Measurements from ENCODE around the gene GID8.

Gene GID8

DNA sequence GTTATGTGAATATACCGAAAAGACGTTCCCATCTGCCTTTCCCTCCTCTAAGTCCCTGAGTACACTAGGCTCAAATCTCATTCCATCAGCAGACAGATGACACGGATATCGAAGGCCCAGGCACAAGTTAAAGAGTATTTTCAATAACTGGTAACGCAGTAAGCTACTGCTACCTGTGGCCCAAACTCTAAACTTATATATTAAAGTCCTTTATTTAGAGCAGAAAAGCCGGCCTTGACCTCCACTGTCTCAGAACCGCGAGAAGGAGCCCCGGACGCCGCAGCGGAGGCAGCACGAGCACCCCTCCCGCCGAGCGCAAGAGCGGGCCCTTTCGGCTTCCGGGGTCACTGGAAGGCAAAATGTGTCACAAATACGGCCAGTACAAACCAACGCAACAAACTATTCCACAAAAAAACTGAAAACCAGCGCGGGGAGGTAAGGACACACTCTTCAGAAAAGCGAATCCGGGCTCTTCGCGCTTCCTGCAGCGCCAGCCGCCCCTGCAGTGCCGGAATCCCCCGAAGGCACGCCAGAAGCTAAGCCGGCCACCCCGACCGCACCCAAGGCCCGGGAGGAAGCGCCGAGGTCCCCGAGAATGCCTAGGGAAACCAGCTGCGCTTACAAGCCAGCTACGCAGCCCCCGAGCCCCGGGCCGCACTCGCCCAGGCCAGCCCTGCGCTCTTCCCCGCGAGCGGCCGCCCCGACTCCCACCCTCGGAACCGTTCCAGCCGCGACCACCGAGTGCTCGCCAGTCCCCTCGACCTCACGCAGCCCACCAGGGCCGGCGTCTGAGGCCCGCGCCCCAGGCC is 12.3 kb upstream of the GID8 start:
- peak overlapping the region; percentile 38 for H3K27ac ChIP-seq (ENCODE audit: low read length)
- peak overlapping the region; percentile 94 for H3K4me3 ChIP-seq (ENCODE audit: low read length)
- H3K9me3 ChIP-seq (ENCODE audit: control insufficient read depth, low read depth, low read length), result no peaks in the 10 kb centered on the region
- no peaks in the 10 kb centered on the region for H3K36me3 ChIP-seq (ENCODE audit: control insufficient read depth, low read depth, low read length)
- H3K9ac ChIP-seq (ENCODE audit: low read length), result peak overlapping the region; percentile 88
- peaks cover 46% of the 10 kb centered on the region for H3K4me1 ChIP-seq (ENCODE audit: control insufficient read depth, low read depth, low read length)
- H3K27me3 ChIP-seq (ENCODE audit: control insufficient read depth, insufficient read depth, low read length), result no peaks in the 10 kb centered on the region

DNA sequence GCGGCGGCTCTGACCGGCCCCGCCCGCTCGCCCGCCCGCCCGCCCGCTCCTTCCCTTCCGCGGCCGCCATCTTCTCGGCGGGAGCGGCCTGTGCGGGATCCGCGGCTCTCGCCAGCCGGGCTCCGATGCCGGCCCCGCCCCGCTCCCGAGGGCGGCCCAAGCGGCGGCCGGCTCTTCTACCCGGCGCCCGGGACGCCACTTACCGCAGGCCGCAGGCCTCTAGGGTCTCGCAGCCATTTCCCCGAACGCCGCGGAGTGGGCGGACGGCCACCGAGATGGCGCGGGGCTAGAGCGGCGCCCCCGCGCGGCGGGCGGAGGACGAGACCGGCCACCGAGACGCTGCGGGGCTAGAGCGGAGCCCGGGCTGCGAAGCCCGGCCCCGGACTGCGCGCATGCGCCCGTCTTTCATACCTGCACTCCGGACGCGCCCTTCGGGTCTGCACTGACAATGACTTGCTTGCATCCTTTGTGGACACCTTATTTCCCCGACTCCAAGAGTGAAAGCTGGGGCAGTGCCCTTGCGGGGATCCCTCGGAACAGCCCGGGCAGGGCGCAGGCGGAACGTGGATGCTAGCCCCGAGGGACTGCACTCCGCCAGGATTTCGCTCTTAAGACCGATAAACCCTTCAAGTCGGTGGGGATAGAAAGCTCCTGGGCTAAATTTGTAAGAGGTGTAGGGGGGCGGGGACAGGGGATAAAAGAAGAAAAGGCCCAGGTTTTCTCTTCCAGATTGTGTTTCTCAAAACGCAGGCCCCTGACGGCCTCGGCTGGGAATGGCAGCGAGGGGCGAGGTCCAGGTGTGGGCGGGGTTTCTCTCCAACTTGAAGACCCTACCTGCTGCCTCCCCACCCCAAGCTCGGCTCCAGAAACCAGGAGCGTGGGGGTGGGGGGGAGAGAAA is 11.5 kb upstream of the GID8 start, which contains the start of gene DIDO1:
DIDO1 (minus strand) TSS at position 277 of the 899 bp plus-strand sequence.
- Histone ChIP-seq H3K27me3 (ENCODE audit: control insufficient read depth, insufficient read depth, low read length) (no peaks in the 10 kb centered on the region), H3K9ac (ENCODE audit: low read length) (peak within 1 kb of the TSS; percentile 88), H3K4me3 (ENCODE audit: low read length) (peak within 1 kb of the TSS; percentile 94), H3K9me3 (ENCODE audit: control insufficient read depth, low read depth, low read length) (no peaks in the 10 kb centered on the region), H3K36me3 (ENCODE audit: control insufficient read depth, low read depth, low read length) (no peaks in the 10 kb centered on the region), H3K4me1 (ENCODE audit: control insufficient read depth, low read depth, low read length) (peaks cover 47% of the 10 kb centered on the region), H3K27ac (ENCODE audit: low read length) (peak within 1 kb of the TSS; percentile 64)

DNA sequence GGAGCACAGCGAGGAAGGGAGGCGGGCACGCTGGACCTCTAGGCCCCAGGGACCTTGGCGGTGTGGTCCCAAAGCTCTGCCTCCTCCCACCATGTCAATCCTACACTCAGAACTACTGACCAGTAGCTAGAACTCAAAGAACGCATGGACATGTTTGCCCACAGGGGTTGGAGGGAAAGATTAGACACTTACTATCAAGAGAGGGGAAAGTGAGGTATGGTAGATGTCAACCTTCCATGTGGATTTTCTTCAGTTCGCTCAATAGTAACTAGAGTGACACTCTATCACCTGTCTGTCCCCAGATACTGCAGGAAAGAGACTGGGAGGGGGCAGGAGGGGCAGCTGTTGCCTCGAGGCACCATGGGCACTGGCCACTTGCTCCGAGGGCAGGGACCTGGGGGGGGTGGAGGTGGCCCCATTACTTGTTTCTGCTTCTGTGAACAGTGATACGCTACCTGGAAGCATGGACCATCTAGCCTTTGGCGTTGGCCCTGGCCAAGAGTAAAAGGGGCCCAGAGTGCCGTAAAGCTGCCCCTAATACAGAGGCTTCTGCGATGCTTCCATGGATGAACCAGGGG is 10.7 kb upstream of the GID8 start:
- H3K27me3 ChIP-seq (ENCODE audit: control insufficient read depth, insufficient read depth, low read length), result no peaks in the 10 kb centered on the region
- H3K9me3 ChIP-seq (ENCODE audit: control insufficient read depth, low read depth, low read length), result no peaks in the 10 kb centered on the region
- H3K4me1 ChIP-seq (ENCODE audit: control insufficient read depth, low read depth, low read length), result peaks cover 47% of the 10 kb centered on the region
- no peaks in the 10 kb centered on the region for H3K36me3 ChIP-seq (ENCODE audit: control insufficient read depth, low read depth, low read length)
- H3K27ac ChIP-seq (ENCODE audit: low read length), result no peak overlapping the region
- H3K9ac ChIP-seq (ENCODE audit: low read length), result peak overlapping the region; percentile 88
- peak overlapping the region; percentile 94 for H3K4me3 ChIP-seq (ENCODE audit: low read length)

DNA sequence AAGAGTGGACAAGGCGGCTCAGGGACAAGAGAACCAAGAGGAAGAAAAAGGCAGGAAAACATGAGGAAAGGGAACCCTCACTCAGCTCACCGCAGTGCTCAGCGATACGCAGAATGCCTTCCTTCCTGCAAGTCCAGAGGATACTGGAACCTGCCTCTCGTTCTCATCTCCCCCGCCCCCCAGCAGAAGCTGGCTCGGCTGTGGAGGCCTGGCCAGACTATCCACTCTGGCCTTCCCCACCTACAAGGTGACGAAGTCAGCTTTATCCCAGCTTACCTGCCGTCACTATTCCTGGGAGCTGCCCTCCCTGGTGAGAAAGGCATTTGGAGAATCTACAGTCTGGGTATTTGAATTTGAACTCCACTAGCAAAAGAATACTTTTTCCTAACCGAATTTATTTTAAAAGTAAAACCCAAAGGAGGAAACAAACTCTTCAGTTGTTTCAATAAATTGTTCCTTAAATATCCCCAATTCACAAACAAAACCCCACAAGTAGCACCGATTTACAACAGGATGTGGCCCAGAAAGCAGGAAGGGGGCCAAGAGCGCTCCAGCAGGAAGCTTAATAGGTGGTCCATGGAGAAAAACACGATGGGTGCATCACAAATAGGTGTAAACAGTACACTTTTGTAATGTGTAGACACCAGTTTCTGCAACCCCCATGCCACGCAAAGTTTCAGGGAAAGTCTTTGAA is 9.6 kb upstream of the GID8 start:
- H3K4me3 ChIP-seq (ENCODE audit: low read length), result peak overlapping the region; percentile 94
- peak overlapping the region; percentile 68 for H3K9ac ChIP-seq (ENCODE audit: low read length)
- peak overlapping the region; percentile 81 for H3K27ac ChIP-seq (ENCODE audit: low read length)
- peaks cover 47% of the 10 kb centered on the region for H3K4me1 ChIP-seq (ENCODE audit: control insufficient read depth, low read depth, low read length)
- H3K36me3 ChIP-seq (ENCODE audit: control insufficient read depth, low read depth, low read length), result peaks cover 7% of the 10 kb centered on the region
- no peaks in the 10 kb centered on the region for H3K9me3 ChIP-seq (ENCODE audit: control insufficient read depth, low read depth, low read length)
- H3K27me3 ChIP-seq (ENCODE audit: control insufficient read depth, insufficient read depth, low read length), result no peaks in the 10 kb centered on the region

DNA sequence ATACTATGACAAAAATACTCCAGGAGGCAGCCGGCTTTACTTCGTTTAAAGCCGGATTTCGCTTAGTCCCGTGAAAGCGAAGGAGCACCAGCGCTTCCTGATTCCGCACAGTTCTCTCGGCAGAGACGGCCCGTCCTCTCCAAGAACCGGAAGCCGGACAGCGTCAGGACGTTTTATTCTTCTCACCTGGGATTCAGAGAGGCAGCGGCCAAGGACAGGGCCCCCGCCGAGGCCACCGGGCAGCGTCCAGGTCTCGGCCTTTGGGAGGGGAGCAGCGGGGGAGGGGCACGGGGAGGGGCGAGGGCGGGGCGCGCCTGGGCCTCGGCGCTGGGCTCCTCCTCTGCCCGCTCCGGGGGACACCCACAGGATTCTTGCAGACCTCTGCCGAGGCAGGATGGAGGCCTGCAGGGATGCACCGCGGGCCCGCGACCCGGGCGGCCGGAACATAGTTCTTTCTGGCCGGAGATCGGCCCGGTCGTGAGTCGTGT is 8.9 kb upstream of the GID8 start:
- peaks cover 42% of the 10 kb centered on the region for H3K4me1 ChIP-seq (ENCODE audit: control insufficient read depth, low read depth, low read length)
- no peaks in the 10 kb centered on the region for H3K9me3 ChIP-seq (ENCODE audit: control insufficient read depth, low read depth, low read length)
- H3K27me3 ChIP-seq (ENCODE audit: control insufficient read depth, insufficient read depth, low read length), result no peaks in the 10 kb centered on the region
- peak overlapping the region; percentile 68 for H3K9ac ChIP-seq (ENCODE audit: low read length)
- H3K27ac ChIP-seq (ENCODE audit: low read length), result peak overlapping the region; percentile 81
- peaks cover 14% of the 10 kb centered on the region for H3K36me3 ChIP-seq (ENCODE audit: control insufficient read depth, low read depth, low read length)
- H3K4me3 ChIP-seq (ENCODE audit: low read length), result peak overlapping the region; percentile 94

DNA sequence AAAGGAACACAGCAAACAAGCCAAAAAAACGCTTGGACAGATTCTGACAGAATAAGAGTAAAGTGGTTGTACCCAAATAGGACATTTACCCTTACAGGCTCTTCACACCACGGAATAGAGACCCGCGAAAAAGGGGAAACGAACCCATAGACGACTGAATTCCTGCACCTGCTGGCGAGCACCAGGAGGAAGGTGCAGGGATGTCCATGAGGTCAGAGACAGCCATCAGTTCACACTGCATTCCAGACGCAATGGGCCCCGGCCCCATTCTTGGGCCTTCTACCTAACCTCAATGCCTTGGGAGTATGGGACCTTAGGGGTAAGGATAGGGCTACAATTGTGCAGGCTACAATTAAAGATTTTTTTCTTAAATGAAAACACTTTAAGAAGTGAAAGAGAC is 6.5 kb upstream of the GID8 start:
- Histone ChIP-seq H3K27ac (ENCODE audit: low read length) (no peak overlapping the region), H3K4me3 (ENCODE audit: low read length) (no peak overlapping the region), H3K27me3 (ENCODE audit: control insufficient read depth, insufficient read depth, low read length) (no peaks in the 10 kb centered on the region), H3K4me1 (ENCODE audit: control insufficient read depth, low read depth, low read length) (peaks cover 34% of the 10 kb centered on the region), H3K9ac (ENCODE audit: low read length) (no peak overlapping the region), H3K36me3 (ENCODE audit: control insufficient read depth, low read depth, low read length) (peaks cover 31% of the 10 kb centered on the region), H3K9me3 (ENCODE audit: control insufficient read depth, low read depth, low read length) (no peaks in the 10 kb centered on the region)

DNA sequence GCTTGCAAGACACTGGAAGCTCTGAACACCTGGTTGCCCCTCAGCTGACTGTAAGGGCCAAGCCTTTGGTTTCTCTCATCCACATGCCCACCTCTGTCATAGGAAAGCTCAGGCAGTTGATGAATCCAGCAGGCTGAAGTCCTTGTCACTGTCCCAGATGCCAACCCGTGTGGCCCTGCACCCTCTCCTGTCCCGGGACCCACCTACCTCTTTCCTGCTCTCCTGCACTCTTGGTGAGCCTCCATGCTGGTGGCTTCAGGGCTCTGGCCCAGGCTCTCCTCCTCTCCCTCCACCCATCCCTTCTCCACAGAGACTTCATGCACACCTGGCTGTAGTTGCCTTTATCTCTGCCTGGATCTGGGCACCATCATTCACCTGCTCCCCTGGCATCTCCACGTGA is 4.0 kb upstream of the GID8 start:
- Histone ChIP-seq H3K4me3 (ENCODE audit: low read length) (no peak overlapping the region), H3K36me3 (ENCODE audit: control insufficient read depth, low read depth, low read length) (peaks cover 31% of the 10 kb centered on the region), H3K9me3 (ENCODE audit: control insufficient read depth, low read depth, low read length) (no peaks in the 10 kb centered on the region), H3K4me1 (ENCODE audit: control insufficient read depth, low read depth, low read length) (peaks cover 15% of the 10 kb centered on the region), H3K9ac (ENCODE audit: low read length) (no peak overlapping the region), H3K27me3 (ENCODE audit: control insufficient read depth, insufficient read depth, low read length) (no peaks in the 10 kb centered on the region), H3K27ac (ENCODE audit: low read length) (no peak overlapping the region)

DNA sequence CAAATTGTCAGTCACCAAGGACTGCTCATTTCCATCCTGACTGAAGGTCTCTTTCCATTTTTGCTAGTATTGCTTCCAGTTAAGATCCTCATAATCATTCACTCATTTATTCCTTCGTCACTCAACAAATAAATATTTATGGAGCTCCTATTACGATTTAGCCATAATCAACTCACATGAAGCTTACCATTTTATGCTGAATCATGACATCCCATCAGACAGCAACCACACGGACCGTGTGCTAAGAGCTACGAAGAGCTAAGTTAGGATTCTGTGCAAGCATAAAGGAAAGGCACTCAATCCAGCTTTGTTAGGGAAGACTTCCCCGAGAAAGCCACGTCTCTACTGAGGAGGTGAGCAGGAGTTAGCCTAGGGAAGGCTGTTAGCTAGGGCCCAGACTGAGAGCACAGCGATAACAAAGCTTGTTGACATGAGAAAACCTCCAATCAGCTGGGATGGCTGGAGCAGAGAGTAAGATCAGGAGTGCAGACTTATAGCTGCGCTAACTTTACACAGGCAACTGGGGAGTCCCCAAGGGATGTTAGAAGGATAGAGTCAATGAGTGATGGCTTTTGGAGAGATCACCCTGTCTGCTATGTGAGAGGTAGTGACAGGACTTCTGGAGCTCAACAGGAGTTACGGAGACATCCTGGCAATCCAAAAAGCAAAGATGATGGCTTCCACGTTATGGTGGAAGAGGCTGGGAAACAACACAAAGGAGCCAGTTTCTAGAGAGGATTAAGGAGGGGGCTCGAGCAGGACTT is 2.6 kb upstream of the GID8 start:
- Histone ChIP-seq H3K36me3 (ENCODE audit: control insufficient read depth, low read depth, low read length) (peaks cover 31% of the 10 kb centered on the region), H3K27ac (ENCODE audit: low read length) (no peak overlapping the region), H3K9me3 (ENCODE audit: control insufficient read depth, low read depth, low read length) (no peaks in the 10 kb centered on the region), H3K4me1 (ENCODE audit: control insufficient read depth, low read depth, low read length) (peaks cover 19% of the 10 kb centered on the region), H3K4me3 (ENCODE audit: low read length) (no peak overlapping the region), H3K27me3 (ENCODE audit: control insufficient read depth, insufficient read depth, low read length) (no peaks in the 10 kb centered on the region), H3K9ac (ENCODE audit: low read length) (no peak overlapping the region)

DNA sequence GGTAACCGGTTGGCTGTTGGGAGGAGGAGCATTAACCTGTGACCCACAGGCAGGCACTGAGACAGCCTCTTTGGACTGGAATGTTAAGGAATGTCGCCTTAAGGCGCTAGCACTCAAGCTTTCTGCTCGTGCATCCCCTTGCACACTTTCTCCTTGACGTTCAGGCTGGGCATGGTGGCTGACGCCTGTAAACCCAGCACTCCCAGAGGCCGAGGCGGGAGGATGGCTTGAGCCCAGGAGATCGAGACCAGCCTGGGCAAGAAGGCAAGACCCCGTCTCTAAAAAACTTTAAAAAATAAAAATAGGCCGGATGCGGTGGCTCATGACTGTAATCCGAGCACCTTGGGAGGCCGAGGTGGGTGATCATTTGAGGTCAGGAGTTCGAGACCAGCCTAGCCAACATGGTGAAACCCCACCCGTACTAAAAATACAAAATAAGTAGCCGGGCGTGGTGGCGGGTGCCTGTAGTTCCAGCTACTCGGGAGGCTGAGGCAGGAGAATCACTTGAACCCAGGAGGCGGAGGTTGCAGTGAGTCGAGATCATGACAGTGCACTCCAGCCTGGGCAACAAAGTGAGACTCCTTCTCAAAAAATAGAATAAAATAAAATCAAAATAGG is 1.9 kb upstream of the GID8 start:
- Histone ChIP-seq H3K9me3 (ENCODE audit: control insufficient read depth, low read depth, low read length) (no peaks in the 10 kb centered on the region), H3K4me1 (ENCODE audit: control insufficient read depth, low read depth, low read length) (peaks cover 16% of the 10 kb centered on the region), H3K27me3 (ENCODE audit: control insufficient read depth, insufficient read depth, low read length) (no peaks in the 10 kb centered on the region), H3K4me3 (ENCODE audit: low read length) (peak overlapping the region; percentile 85), H3K36me3 (ENCODE audit: control insufficient read depth, low read depth, low read length) (peaks cover 31% of the 10 kb centered on the region), H3K9ac (ENCODE audit: low read length) (no peak overlapping the region), H3K27ac (ENCODE audit: low read length) (no peak overlapping the region)
